Central memory CD8-positive, alpha-beta T cell (primary cell): ENCODE measurements around the gene ARHGDIG.
"Not testable (repeated sequence)": the region's sequence is repeated elsewhere in the genome, so short reads cannot be mapped to it uniquely, and the experiment has no call there.

Source experiments
- ATAC-seq: fragments of 150-1000 bp; cut with Tn5 transposase; replicated peaks from 2 replicates; pipeline ENCODE4 v1.10.0; 2022; ENCODE audit warnings: mild to moderate bottlenecking, moderate FRiP score, moderate number of reproducible peaks; ENCODE audit not compliant: poor library complexity, severe bottlenecking; ENCODE audit errors: extremely low read depth
- DNase-seq, 2 donors: peaks; one replicate each; pipeline ENCODE4 v3.0.0; 2021; ENCODE audit warnings: low spot score in 2 of 2
- H3K27ac Mint-ChIP-seq: one replicate; pipeline ENCODE4 v1.8.0; 2022; ENCODE audit warnings: low read depth, mild to moderate bottlenecking, moderate library complexity, mixed read lengths
- H3K27me3 Mint-ChIP-seq: one replicate; pipeline ENCODE4 v1.8.0; 2022; ENCODE audit warnings: mixed read lengths
- H3K36me3 Mint-ChIP-seq: one replicate; pipeline ENCODE4 v1.8.0; 2022; ENCODE audit warnings: mild to moderate bottlenecking, moderate library complexity, mixed read lengths; ENCODE audit not compliant: insufficient read depth
- H3K4me1 Mint-ChIP-seq: one replicate; pipeline ENCODE4 v1.8.0; 2022; ENCODE audit warnings: mixed read lengths
- H3K4me3 Mint-ChIP-seq: one replicate; pipeline ENCODE4 v1.8.0; 2022; ENCODE audit warnings: mild to moderate bottlenecking, moderate library complexity, mixed read lengths
- H3K9me3 Mint-ChIP-seq: one replicate; pipeline ENCODE4 v1.8.0; 2022; ENCODE audit warnings: mixed read lengths

ARHGDIG gene

GRCh38 chr16:266258-267164 is 13.9 kb upstream of the ARHGDIG start:
- H3K36me3 Mint-ChIP-seq = peaks cover 7% of the 10 kb centered on the region
- no peaks in the 10 kb centered on the region for H3K27me3 Mint-ChIP-seq
- ATAC-seq (no peak), DNase-seq (no peak)
- H3K27ac Mint-ChIP-seq = no peak overlapping the region
- no peaks in the 10 kb centered on the region for H3K4me1 Mint-ChIP-seq
- H3K4me3 Mint-ChIP-seq = no peak overlapping the region
- H3K9me3 Mint-ChIP-seq = no peaks in the 10 kb centered on the region

DNA sequence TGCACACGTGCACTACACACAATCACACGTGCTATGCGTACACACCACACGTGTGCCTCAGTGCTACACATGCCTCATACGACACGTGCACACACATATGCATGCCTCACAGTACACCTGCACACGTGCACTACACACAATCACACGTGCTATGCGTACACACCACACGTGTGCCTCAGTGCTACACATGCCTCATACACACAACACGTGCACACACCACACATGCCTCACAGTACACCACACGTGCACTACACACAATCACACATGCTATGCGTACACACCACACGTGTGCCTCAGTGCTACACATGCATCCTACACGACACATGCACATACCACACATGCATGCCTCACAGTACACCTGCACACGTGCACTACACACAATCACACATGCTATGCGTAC is 12.8 kb upstream of the ARHGDIG start:
- H3K27ac Mint-ChIP-seq, H3K27me3 Mint-ChIP-seq, H3K9me3 Mint-ChIP-seq, H3K4me1 Mint-ChIP-seq, ATAC-seq, DNase-seq, H3K36me3 Mint-ChIP-seq, H3K4me3 Mint-ChIP-seq: not testable (repeated sequence)

DNA sequence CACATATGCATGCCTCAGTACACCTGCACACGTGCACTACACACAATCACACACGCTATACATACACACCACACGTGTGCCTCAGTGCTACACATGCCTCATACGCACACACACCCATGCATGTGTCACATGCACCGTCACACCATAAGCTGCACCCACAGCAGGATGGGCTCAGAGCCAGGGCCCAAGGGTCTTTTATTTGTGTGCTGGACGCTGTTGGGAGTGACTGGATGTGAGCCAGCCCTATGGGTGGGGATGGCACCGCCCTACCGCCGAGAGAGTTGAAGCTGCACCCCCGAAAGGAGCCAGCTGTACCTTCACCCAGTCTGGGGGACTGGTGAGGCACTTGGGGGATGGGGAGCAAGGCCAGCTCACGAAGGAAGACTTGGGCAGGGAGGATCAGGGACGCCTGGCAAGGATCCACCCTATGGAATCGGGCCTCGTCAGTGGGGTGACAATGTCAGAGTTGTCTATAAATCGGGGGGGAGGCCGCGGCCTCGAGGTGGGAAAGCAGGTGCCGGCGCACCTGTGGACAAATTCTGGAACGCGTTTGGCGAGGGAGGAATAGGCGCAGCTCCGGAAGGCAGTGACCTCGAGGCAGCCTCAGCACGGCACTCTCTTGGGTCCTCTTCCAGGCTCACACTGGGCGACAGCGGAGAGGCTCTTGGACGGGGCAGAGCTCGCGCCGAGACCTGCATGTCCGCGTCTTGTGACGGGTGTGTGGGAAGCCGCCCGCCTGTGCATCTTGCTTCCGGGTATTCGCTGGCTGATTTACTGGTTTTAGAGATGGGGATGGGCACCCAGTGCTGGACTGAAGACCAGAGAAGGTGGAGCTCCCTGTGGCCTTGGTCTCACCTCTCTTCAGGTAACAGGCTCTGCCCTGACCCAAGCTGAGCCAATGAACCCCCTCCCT is 12.0 kb upstream of the ARHGDIG start:
- ATAC-seq = no peak
- Mint-ChIP-seq H3K9me3 (no peaks in the 10 kb centered on the region), H3K4me3 (no peak overlapping the region), H3K27me3 (no peaks in the 10 kb centered on the region), H3K4me1 (no peaks in the 10 kb centered on the region), H3K27ac (no peak overlapping the region), H3K36me3 (peaks cover 5% of the 10 kb centered on the region)
- DNase-seq = no peak

DNA sequence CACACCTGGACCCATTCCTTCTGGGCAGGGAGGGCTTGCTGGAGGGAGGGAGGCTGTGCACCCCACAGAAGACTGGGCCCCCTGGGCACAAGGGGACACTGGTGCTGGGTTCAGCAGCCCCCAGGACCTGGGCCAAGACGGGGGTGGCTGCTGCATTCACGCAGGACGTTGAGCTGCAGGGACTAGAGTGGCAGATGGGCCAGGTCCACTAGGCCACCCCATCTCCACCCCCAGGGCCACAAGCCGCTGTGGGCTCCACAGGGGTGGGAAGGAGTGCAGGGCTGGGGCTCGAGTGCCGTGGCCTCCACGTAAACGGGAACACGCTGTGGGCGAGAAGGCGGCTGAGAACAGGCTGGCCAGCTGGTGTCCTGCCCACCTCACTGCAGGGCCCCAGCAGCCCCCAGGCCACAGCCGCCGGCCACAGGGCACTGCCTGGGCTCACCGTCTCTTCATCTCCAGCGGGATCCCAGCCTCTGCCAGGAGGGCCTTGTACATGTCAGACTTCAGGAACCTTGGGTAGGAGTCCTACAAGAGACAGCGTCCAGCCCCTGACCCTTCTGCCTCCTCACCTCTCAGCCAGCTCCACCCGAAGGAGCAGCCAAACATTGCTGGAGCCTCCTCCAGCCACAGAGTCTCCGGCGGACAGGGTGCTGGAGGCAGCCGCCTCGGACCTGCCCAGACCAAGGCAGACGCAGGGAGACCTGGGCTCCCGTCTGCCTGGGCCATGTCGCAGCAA is 11.2 kb upstream of the ARHGDIG start:
- H3K27ac Mint-ChIP-seq = no peak overlapping the region
- ATAC-seq = no peak
- no peaks in the 10 kb centered on the region for H3K4me1 Mint-ChIP-seq
- H3K4me3 Mint-ChIP-seq = no peak overlapping the region
- H3K27me3 Mint-ChIP-seq = no peaks in the 10 kb centered on the region
- no peaks in the 10 kb centered on the region for H3K9me3 Mint-ChIP-seq
- H3K36me3 Mint-ChIP-seq = peaks cover 4% of the 10 kb centered on the region
- DNase-seq = no peak

DNA sequence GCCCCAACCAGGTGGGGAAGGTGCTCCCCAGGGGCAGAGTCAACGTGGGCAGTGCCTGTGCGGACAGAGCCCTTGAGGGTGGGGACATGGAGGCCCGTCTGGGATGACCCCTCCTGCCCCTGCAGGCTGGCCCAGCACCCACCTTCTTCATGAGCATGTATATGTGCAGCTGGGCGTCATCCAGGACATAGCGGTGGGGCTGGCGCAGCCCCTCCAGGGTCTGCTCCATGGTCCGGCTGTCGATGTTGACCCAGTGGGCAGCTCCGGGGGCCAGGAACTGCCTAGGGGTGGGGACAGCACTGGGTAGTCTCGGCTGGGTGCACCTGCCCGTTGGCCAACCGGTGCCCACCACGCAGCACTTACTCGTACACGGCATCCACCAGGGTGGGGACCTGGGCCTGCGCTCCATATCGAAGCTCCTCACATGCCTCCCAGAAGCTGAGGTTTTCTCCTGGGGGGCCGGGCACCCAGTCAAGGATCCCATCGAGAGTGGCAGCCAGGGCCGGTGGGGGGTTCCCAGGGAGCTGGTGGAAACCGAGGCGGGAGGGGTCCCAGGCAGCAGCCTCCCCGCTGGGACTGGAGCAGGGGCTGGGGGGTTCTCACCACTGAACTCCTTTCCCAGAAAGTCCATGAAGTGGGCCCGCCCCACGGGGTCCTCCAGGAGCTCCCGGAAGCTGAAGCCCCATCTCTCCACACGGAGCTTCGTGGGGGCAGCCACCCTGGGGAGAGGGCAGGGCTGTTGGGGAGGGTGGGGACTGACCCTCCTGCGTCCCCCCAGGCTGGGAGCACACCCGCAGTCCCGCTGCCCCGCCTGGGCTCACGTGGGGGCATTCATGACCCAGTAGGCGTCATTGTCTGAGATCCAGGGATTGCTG is 9.8 kb upstream of the ARHGDIG start:
- Mint-ChIP-seq H3K27me3 (no peaks in the 10 kb centered on the region), H3K36me3 (peaks cover 4% of the 10 kb centered on the region), H3K27ac (no peak overlapping the region), H3K9me3 (no peaks in the 10 kb centered on the region), H3K4me1 (no peaks in the 10 kb centered on the region), H3K4me3 (no peak overlapping the region)
- DNase-seq = no peak
- ATAC-seq = no peak

- Mint-ChIP-seq H3K4me1 (no peaks in the 10 kb centered on the region), H3K36me3 (peaks cover 3% of the 10 kb centered on the region), H3K27me3 (no peaks in the 10 kb centered on the region), H3K4me3 (no peak overlapping the region), H3K27ac (no peak overlapping the region), H3K9me3 (no peaks in the 10 kb centered on the region)
- DNase-seq (no peak), ATAC-seq (no peak)
Measured at GRCh38 chr16:272633-273546, 7.5 kb upstream of the ARHGDIG start.

DNA sequence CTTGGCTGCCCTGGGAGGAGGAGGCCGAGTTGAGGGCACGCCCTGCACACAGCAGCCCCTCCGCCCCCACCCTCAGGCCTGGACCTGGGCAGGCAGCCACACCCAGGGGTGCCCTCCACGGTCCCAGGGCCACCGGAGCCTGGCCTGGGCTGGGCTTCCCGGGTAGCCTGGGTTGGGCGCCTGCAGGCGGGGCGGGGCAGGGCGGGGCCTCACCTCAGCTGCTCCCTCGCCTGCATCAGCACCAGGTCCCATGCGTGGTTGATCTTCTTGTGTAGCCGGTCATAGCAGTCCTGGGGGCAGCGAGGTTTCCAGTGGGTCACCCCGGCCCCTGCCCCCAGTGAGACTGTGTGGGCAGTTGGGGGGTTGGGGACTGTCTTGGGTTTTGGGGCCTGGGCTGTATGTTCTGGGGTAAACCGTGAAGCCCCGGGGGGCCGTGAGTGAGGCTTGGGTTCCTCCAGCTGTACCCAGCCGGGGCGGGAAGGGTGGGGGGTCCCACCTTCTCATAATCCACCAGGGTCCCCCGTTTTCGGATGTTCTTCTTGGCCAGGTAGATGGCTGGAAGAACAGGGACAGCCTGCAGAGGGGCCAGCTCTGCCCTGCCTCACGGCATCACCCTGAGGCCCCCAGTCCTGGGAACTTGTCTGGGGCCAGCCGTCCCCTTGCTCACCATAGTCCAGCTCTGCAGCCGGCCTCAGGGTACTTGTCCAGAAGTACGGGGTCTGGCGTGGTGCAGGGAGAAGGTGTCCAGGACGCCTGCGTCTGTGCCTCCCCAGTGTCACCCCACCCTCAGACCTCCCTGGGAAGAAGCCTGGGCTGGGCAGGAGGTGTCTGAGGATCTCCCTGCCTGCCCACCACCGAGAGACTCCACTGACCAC is 6.6 kb upstream of the ARHGDIG start:
- Mint-ChIP-seq H3K4me3 (no peak overlapping the region), H3K27me3 (no peaks in the 10 kb centered on the region), H3K4me1 (no peaks in the 10 kb centered on the region), H3K9me3 (no peaks in the 10 kb centered on the region), H3K27ac (no peak overlapping the region), H3K36me3 (peaks cover 3% of the 10 kb centered on the region)
- no peak for ATAC-seq
- DNase-seq = no peak

- Mint-ChIP-seq H3K4me1 (peaks cover 6% of the 10 kb centered on the region), H3K27me3 (no peaks in the 10 kb centered on the region), H3K36me3 (peaks cover 2% of the 10 kb centered on the region), H3K27ac (no peak overlapping the region), H3K4me3 (peak overlapping the region; percentile 51), H3K9me3 (no peaks in the 10 kb centered on the region)
- no peak for DNase-seq
- no peak for ATAC-seq
Measured at GRCh38 chr16:275041-275641, 5.2 kb upstream of the ARHGDIG start.

DNA sequence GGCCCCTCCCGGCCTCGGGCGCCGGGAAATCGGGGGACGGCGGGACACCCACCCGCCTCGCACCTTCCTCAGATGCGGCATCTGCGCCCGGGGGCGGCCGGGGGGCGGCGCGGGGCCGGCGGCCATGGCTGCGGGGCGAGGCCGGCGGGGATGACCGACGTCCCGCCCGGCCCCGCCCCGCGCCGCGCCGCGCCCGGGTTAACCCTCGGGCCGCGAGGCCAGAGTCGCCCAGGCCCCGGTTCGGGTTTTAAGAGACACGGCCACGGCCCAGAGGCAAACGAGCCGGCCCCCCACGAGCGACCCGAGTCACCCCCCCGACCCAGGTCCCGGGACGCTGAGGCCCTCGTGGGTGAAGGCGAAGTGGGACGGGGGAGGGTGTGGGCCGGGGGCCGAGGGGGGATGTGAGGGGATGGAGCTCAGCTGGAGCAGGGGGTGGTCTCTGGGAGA is 4.6 kb upstream of the ARHGDIG start, which contains the start of gene RGS11:
Gene RGS11 (minus strand): TSS at position 159 of the 447 bp plus-strand sequence. CDS start 33 bp downstream, at position 126.
- Mint-ChIP-seq H3K27ac (no peak within 1 kb of the TSS), H3K27me3 (no peaks in the 10 kb centered on the region), H3K4me3 (peak within 1 kb of the TSS; percentile 51), H3K36me3 (peaks cover 2% of the 10 kb centered on the region), H3K9me3 (no peaks in the 10 kb centered on the region), H3K4me1 (peaks cover 6% of the 10 kb centered on the region)
- DNase-seq = no peak
- no peak for ATAC-seq

- Mint-ChIP-seq H3K27me3 (peaks cover 5% of the 10 kb centered on the region), H3K4me3 (peak overlapping the region; percentile 48), H3K4me1 (peaks cover 6% of the 10 kb centered on the region), H3K36me3 (peaks cover 4% of the 10 kb centered on the region), H3K9me3 (no peaks in the 10 kb centered on the region), H3K27ac (no peak overlapping the region)
- DNase-seq (no peak), ATAC-seq (no peak)
Measured at GRCh38 chr16:276426-277077, 3.8 kb upstream of the ARHGDIG start.
